Karpas-422 (cell line): Measurements from ENCODE around the gene CASKIN2. TPM values are rescaled to one million over a fixed set of nuclear protein-coding genes. Genes with fewer than 3 reads are reported as not detected.

Source experiments
- DNase-seq: peaks from one replicate; pipeline ENCODE4 v3.0.0-alpha.2; 2015
- H2AFZ ChIP-seq: fragments of 200-600 bp; sonication (generic); 2 replicates; pipeline ENCODE4 v1.6.1; 2014; ENCODE audit warnings: antibody characterized with exemption, low read length, mixed read lengths
- H3K27ac ChIP-seq: fragments of 200-600 bp; sonication (generic); 2 replicates; pipeline ENCODE4 v1.5.1; 2014; ENCODE audit warnings: mild to moderate bottlenecking, low read length, moderate library complexity
- H3K27me3 ChIP-seq: fragments of 200-600 bp; sonication (generic); 2 replicates; pipeline ENCODE4 v1.6.1; 2014; ENCODE audit warnings: low read length, mixed read lengths
- H3K36me3 ChIP-seq: fragments of 200-600 bp; sonication (generic); 2 replicates; pipeline ENCODE4 v1.6.1; 2014; ENCODE audit warnings: low read length, mixed read lengths; ENCODE audit not compliant: insufficient read depth
- H3K4me1 ChIP-seq: fragments of 200-600 bp; sonication (generic); 2 replicates; pipeline ENCODE4 v1.6.1; 2014; ENCODE audit warnings: mild to moderate bottlenecking, low read length, mixed read lengths
- H3K4me2 ChIP-seq: fragments of 200-600 bp; sonication (generic); 2 replicates; pipeline ENCODE4 v1.6.1; 2014; ENCODE audit warnings: low read length, low read depth, mild to moderate bottlenecking; ENCODE audit not compliant: poor library complexity, severe bottlenecking
- H3K4me3 ChIP-seq: fragments of 200-600 bp; sonication (generic); 2 replicates; pipeline ENCODE4 v1.5.1; 2014; ENCODE audit warnings: mild to moderate bottlenecking, antibody characterized with exemption, low read length, mixed read lengths
- H3K79me2 ChIP-seq: fragments of 200-600 bp; sonication (generic); 2 replicates; pipeline ENCODE4 v1.6.1; 2014; ENCODE audit warnings: mild to moderate bottlenecking, low read length, mixed read lengths
- H3K9ac ChIP-seq: fragments of 200-600 bp; sonication (generic); 2 replicates; pipeline ENCODE4 v1.6.0; 2014; ENCODE audit warnings: low read length
- H3K9me2 ChIP-seq: fragments of 200-600 bp; sonication (generic), shearing (Covaris generic); replicated peaks from 2 replicates; pipeline ENCODE4 v1.6.0; 2014; ENCODE audit warnings: mild to moderate bottlenecking, low read length, moderate library complexity; ENCODE audit not compliant: insufficient read depth
- H3K9me3 ChIP-seq: fragments of 300-700, 200-600 bp; sonication (generic); 2 replicates; pipeline ENCODE4 v1.6.1; 2014; ENCODE audit warnings: low read length, mixed read lengths
- H4K20me1 ChIP-seq: fragments of 200-600 bp; sonication (generic); 2 replicates; pipeline ENCODE4 v1.6.1; 2014; ENCODE audit warnings: mild to moderate bottlenecking, antibody characterized with exemption, low read length, low read depth; ENCODE audit not compliant: insufficient read depth
- total RNA-seq: library from RNA; depleted of rRNA; stranded (reverse); fragments of >200 nt; shearing (Covaris generic); gene quantifications from 2 replicates; pipeline ENCODE4 v1.2.3, GENCODE V29; 2014; ENCODE audit warnings: low replicate concordance

CASKIN2 gene
- total RNA-seq, 1 experiment from 2014 or later = not detected

- no peak overlapping the region for H2AFZ ChIP-seq
- H3K4me1 ChIP-seq = no peaks in the 10 kb centered on the region
- H3K36me3 ChIP-seq = no peaks in the 10 kb centered on the region
- H3K4me2 ChIP-seq = no peak overlapping the region
- no peaks in the 10 kb centered on the region for H4K20me1 ChIP-seq
- no peak for DNase-seq
- H3K27ac ChIP-seq = no peak overlapping the region
- no peak overlapping the region for H3K9ac ChIP-seq
- no peaks in the 10 kb centered on the region for H3K27me3 ChIP-seq
- no peak overlapping the region for H3K4me3 ChIP-seq
- no peaks in the 10 kb centered on the region for H3K9me2 ChIP-seq
- no peaks in the 10 kb centered on the region for H3K79me2 ChIP-seq
- no peaks in the 10 kb centered on the region for H3K9me3 ChIP-seq
Observed at GRCh38 chr17:75550139-75550465, 34.8 kb upstream of the CASKIN2 start.

GRCh38 chr17:75549246-75550138, 34.2 kb upstream of the CASKIN2 start:
- Histone ChIP-seq H3K4me2 (no peak overlapping the region), H3K9ac (no peak overlapping the region), H2AFZ (no peak overlapping the region)

GRCh38 chr17:75548813-75549212, 33.5 kb upstream of the CASKIN2 start:
- Histone ChIP-seq H3K9me3 (no peaks in the 10 kb centered on the region), H3K36me3 (no peaks in the 10 kb centered on the region), H3K4me2 (no peak overlapping the region), H2AFZ (no peak overlapping the region), H4K20me1 (no peaks in the 10 kb centered on the region), H3K9me2 (no peaks in the 10 kb centered on the region), H3K4me1 (no peaks in the 10 kb centered on the region), H3K79me2 (no peaks in the 10 kb centered on the region), H3K9ac (no peak overlapping the region), H3K27ac (no peak overlapping the region), H3K27me3 (no peaks in the 10 kb centered on the region), H3K4me3 (no peak overlapping the region)
- no peak for DNase-seq

More at GRCh38 chr17:75549246-75550138, 34.2 kb upstream of the CASKIN2 start:
- no peak for DNase-seq
- Histone ChIP-seq H3K36me3 (no peaks in the 10 kb centered on the region), H3K9me3 (no peaks in the 10 kb centered on the region), H3K79me2 (no peaks in the 10 kb centered on the region), H3K4me3 (no peak overlapping the region), H3K4me1 (no peaks in the 10 kb centered on the region), H3K27me3 (no peaks in the 10 kb centered on the region), H3K9me2 (no peaks in the 10 kb centered on the region), H3K27ac (no peak overlapping the region), H4K20me1 (no peaks in the 10 kb centered on the region)

- Histone ChIP-seq H3K4me3 (no peak overlapping the region), H3K9me2 (no peaks in the 10 kb centered on the region), H3K9me3 (no peaks in the 10 kb centered on the region), H3K4me2 (no peak overlapping the region), H3K27me3 (no peaks in the 10 kb centered on the region), H3K27ac (no peak overlapping the region), H3K9ac (no peak overlapping the region), H2AFZ (no peak overlapping the region), H3K4me1 (no peaks in the 10 kb centered on the region), H3K79me2 (no peaks in the 10 kb centered on the region), H3K36me3 (no peaks in the 10 kb centered on the region), H4K20me1 (no peaks in the 10 kb centered on the region)
- DNase-seq = no peak
Observed at GRCh38 chr17:75547091-75547490, 31.8 kb upstream of the CASKIN2 start.

GRCh38 chr17:75546181-75546580, 30.8 kb upstream of the CASKIN2 start:
- Histone ChIP-seq H3K4me1 (no peaks in the 10 kb centered on the region), H3K79me2 (no peaks in the 10 kb centered on the region), H3K9ac (no peak overlapping the region), H4K20me1 (no peaks in the 10 kb centered on the region), H3K27ac (no peak overlapping the region), H3K36me3 (no peaks in the 10 kb centered on the region), H3K9me2 (no peaks in the 10 kb centered on the region), H3K9me3 (no peaks in the 10 kb centered on the region), H2AFZ (no peak overlapping the region), H3K4me3 (no peak overlapping the region), H3K27me3 (no peaks in the 10 kb centered on the region), H3K4me2 (no peak overlapping the region)
- no peak for DNase-seq

GRCh38 chr17:75544250-75544649, 28.9 kb upstream of the CASKIN2 start:
- Histone ChIP-seq H4K20me1 (no peaks in the 10 kb centered on the region), H3K4me2 (no peak overlapping the region), H3K9me2 (no peaks in the 10 kb centered on the region), H2AFZ (no peak overlapping the region), H3K4me1 (no peaks in the 10 kb centered on the region), H3K4me3 (no peak overlapping the region), H3K36me3 (no peaks in the 10 kb centered on the region), H3K79me2 (no peaks in the 10 kb centered on the region), H3K27ac (no peak overlapping the region), H3K9me3 (no peaks in the 10 kb centered on the region), H3K9ac (no peak overlapping the region), H3K27me3 (no peaks in the 10 kb centered on the region)
- no peak for DNase-seq

- Histone ChIP-seq H3K4me1 (no peaks in the 10 kb centered on the region), H2AFZ (no peak overlapping the region), H3K9ac (no peak overlapping the region), H4K20me1 (no peaks in the 10 kb centered on the region), H3K79me2 (no peaks in the 10 kb centered on the region), H3K36me3 (no peaks in the 10 kb centered on the region), H3K27ac (no peak overlapping the region), H3K27me3 (no peaks in the 10 kb centered on the region), H3K4me2 (no peak overlapping the region), H3K9me3 (no peaks in the 10 kb centered on the region), H3K9me2 (no peaks in the 10 kb centered on the region), H3K4me3 (no peak overlapping the region)
- DNase-seq = no peak
Observed at GRCh38 chr17:75542728-75543336, 27.5 kb upstream of the CASKIN2 start.

GRCh38 chr17:75542229-75542628, 26.9 kb upstream of the CASKIN2 start:
- H3K27me3 ChIP-seq = no peaks in the 10 kb centered on the region
- no peak overlapping the region for H3K4me3 ChIP-seq
- no peak overlapping the region for H3K4me2 ChIP-seq
- no peak overlapping the region for H2AFZ ChIP-seq
- H3K27ac ChIP-seq = no peak overlapping the region
- H3K9me3 ChIP-seq = no peaks in the 10 kb centered on the region
- no peaks in the 10 kb centered on the region for H3K79me2 ChIP-seq
- H3K36me3 ChIP-seq = no peaks in the 10 kb centered on the region
- H3K4me1 ChIP-seq = no peaks in the 10 kb centered on the region
- no peak overlapping the region for H3K9ac ChIP-seq
- DNase-seq = no peak
- H4K20me1 ChIP-seq = no peaks in the 10 kb centered on the region
- no peaks in the 10 kb centered on the region for H3K9me2 ChIP-seq
